GM10266 (cell line): ENCODE measurements around the gene ARL15.

ENCODE experiments used
- DNase-seq: peaks from one replicate; pipeline ENCODE4 v3.0.0; 2012; ENCODE audit errors: extremely low spot score
- TF ChIP-seq, protein P1 (sequence below): IDR thresholded peaks from 2 replicates; pipeline ENCODE4 v1.5.1; 2012; ENCODE audit warnings: mild to moderate bottlenecking, low read depth; ENCODE audit not compliant: control insufficient read depth, insufficient read depth; ENCODE audit errors: missing control alignments

ARL15 gene

GRCh38 chr5:54282876-54283275, 27.5 kb downstream of the ARL15 start:
- DNase-seq: no peak
- TF ChIP-seq, protein P1, sequence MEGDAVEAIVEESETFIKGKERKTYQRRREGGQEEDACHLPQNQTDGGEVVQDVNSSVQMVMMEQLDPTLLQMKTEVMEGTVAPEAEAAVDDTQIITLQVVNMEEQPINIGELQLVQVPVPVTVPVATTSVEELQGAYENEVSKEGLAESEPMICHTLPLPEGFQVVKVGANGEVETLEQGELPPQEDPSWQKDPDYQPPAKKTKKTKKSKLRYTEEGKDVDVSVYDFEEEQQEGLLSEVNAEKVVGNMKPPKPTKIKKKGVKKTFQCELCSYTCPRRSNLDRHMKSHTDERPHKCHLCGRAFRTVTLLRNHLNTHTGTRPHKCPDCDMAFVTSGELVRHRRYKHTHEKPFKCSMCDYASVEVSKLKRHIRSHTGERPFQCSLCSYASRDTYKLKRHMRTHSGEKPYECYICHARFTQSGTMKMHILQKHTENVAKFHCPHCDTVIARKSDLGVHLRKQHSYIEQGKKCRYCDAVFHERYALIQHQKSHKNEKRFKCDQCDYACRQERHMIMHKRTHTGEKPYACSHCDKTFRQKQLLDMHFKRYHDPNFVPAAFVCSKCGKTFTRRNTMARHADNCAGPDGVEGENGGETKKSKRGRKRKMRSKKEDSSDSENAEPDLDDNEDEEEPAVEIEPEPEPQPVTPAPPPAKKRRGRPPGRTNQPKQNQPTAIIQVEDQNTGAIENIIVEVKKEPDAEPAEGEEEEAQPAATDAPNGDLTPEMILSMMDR: no peak

DNA sequence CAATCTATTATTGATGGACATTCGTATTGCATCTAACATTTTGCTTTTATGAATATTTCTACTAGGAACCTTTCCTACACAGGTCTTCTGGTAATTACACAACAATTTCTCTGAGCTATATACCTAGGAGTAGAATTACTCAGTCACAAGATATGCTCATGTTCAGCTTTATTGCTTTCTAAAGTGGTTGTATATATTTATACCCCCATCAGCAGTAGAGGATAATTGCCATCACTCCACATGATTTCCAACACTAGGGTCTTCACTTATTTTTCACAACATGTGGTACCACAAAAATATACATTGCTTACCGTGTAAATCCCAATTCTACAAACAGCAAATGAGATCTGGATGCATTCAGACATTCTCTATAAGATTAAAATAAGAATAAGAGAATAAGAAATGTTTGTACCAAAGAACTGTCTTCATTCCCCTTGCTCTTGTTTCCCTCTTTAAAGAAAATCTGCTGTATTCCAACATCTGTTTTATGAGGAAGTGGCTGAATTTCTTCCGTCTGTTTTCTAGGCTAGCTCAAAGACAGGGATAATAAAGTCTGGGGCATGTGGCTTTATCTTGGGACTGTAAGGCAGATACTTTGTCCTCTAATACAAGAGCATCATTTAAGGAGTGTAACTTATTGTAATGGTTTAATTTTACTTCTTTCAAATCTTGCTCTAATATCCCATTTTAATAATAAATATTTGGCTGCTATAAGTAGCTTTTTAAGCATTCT, 28.2 kb downstream of the ARL15 start:
- no peak for DNase-seq
- TF ChIP-seq, protein P1: no peak

GRCh38 chr5:54279960-54280359, 30.4 kb downstream of the ARL15 start:
- no peak for DNase-seq
- TF ChIP-seq, protein P1: no peak

DNA sequence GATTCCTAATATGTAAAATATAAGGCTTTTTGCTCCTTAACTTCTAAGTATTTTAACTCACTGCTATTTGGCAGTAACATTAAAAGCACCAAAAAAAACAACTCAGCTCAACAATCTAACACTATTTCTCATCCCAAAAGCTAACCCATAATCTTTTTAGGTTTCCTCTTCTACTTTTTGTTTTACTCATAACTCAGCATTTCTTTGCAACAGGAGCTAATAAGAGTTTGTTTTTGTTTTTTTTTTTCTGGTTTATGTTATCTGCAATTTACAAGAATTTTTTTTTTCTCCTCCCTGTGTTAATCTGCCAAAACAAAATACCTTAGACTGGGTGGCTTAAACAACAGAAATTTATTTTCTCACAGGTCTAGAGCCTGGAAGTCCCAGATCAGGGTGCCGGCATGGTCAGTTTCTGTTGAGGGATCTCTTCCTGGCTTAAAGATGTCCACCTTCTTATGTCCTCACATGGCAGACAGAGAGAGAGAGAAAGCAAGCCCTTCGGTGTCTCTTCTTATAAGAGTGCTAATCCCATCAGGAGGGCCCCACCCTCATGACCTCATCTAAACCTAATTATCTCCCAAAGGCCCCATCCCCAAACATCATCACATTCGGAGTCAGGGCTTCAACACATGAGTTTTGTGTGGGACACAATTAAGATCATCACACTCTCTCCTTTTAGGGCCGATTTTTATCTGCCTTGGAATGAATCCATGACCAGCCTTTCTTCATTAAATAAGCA, 31.2 kb downstream of the ARL15 start:
- TF ChIP-seq, protein P1: no peak
- no peak for DNase-seq

DNA sequence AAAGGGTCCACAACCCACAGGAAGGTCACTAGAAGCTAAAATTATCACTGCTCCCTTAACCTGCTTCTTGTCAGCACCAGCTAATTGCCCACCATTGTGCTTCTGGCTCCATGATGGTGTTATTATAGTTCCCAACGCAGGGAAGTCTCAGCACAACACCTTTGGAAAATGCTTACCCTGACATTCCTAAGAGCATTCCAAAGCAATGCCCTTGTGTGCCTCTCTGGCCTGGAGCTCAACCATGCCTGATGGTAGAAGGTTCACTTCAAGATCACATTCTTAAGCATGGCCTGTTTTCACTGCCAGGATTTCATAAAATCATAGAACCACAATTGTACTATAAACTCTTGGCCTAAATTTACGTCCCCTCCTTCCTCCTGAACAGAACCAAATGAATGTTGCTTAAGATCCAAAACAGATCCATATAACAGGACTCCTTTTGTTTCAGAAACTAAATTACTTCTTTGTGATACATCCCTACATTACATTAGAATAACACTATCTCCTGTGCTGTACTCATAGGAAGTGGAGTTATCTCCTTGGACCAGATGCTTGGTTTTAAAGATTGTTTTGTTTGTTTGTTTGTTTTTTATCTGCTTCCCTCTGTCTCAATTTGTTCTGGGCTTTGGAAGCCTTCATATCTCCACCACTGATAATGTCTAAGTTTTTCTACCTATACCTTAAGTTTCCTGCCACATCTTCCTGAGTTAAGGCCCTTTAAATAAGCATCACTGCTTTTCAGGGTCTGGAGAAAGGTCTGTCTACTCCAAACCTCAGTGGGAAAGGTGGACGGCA, 32.1 kb downstream of the ARL15 start:
- DNase-seq: no peak

GRCh38 chr5:54276048-54276447, 34.3 kb downstream of the ARL15 start:
- TF ChIP-seq, protein P1: no peak
- DNase-seq: no peak

More for the DNA sequence above, 32.1 kb downstream of the ARL15 start:
- TF ChIP-seq, protein P1: no peak
